K562 (cell line): ENCODE measurements around the gene ZSWIM3.

Source experiments
- MBD2 ChIP-seq: sonication (generic); IDR thresholded peaks from 2 replicates; pipeline ENCODE4 v1.6.1; 2016; ENCODE audit warnings: low read depth, borderline replicate concordance
- PATZ1 ChIP-seq: fragments of 250-450 bp; sonication (Bioruptor Pico); IDR thresholded peaks from 2 replicates; pipeline ENCODE4 v1.5.0; 2020; ENCODE audit warnings: mild to moderate bottlenecking, borderline replicate concordance
- PCBP2 ChIP-seq: fragments of 200-400 bp; formaldehyde crosslinking; IDR thresholded peaks from 2 replicates; pipeline ENCODE4 v1.6.1; 2018; ENCODE audit warnings: low read length, low read depth, mild to moderate bottlenecking, moderate library complexity; ENCODE audit not compliant: poor library complexity, severe bottlenecking
- POLR2AphosphoS5 ChIP-seq: IDR thresholded peaks from 2 replicates; pipeline ENCODE4 v1.6.1; 2011; ENCODE audit warnings: mild to moderate bottlenecking, low read depth, low read length, moderate library complexity; ENCODE audit not compliant: control insufficient read depth, insufficient read depth
- REST ChIP-seq, 2 experiments: fragments of 450-650 bp; formaldehyde crosslinking in 1 of 2; IDR thresholded peaks; 2 replicates each; pipeline versions ENCODE4 v1.4.0 to v1.6.1; 2014 to 2020; ENCODE audit warnings: mild to moderate bottlenecking in 2 of 2, borderline replicate concordance in 1 of 2, low read depth in 1 of 2
- THAP12 ChIP-seq: fragments of 250-450 bp; sonication (Bioruptor Pico); IDR thresholded peaks from 2 replicates; pipeline ENCODE4 v1.9.0; 2021; ENCODE audit warnings: mild to moderate bottlenecking, inconsistent platforms
- ZBTB8A ChIP-seq: fragments of 450-650 bp; IDR thresholded peaks from 2 replicates; pipeline ENCODE4 v1.6.1; 2018; ENCODE audit warnings: mild to moderate bottlenecking, moderate library complexity; ENCODE audit not compliant: partially characterized antibody
- ZNF707 ChIP-seq: fragments of 250-450 bp; sonication (Bioruptor Pico); conservative IDR thresholded peaks from 2 replicates; pipeline ENCODE4 v1.8.0; 2022; ENCODE audit warnings: inconsistent platforms, mild to moderate bottlenecking, moderate library complexity

GRCh38 chr20:45918182-45918737, 60.8 kb downstream of the ZSWIM3 start:
- no peak for TF ChIP-seq POLR2AphosphoS5
- TF ChIP-seq REST (IDR thresholded peaks at IDR 0.05; ENCODE audit: borderline replicate concordance), result no peak
- no peak for TF ChIP-seq REST (CRISPR knock-in tag; IDR thresholded peaks at IDR 0.05; ENCODE audit: low read depth)
- no peak for TF ChIP-seq PATZ1 (CRISPR knock-in tag)
- TF ChIP-seq ZNF707 (CRISPR knock-in tag), result no peak
- no peak for TF ChIP-seq MBD2
- TF ChIP-seq THAP12 (CRISPR knock-in tag), result no peak
- no peak for TF ChIP-seq ZBTB8A
- TF ChIP-seq PCBP2, result no peak
